Trophoblast cell (in vitro differentiated cells and primary cell): ENCODE results near the gene MIEF2.

ENCODE experiments used
- DNase-seq, 2 donors: peaks; one replicate each; pipeline ENCODE4 v3.0.0-alpha.2; 2016
- H2AFZ ChIP-seq: 2 replicates; pipeline ENCODE4 v1.6.1; 2013; ENCODE audit warnings: low read length, moderate library complexity, mild to moderate bottlenecking; ENCODE audit not compliant: insufficient read depth, poor library complexity
- H2AK5ac ChIP-seq: 2 replicates; pipeline ENCODE4 v1.6.1; 2013; ENCODE audit warnings: mild to moderate bottlenecking, low read length
- H2BK120ac ChIP-seq: 2 replicates; pipeline ENCODE4 v1.6.1; 2013; ENCODE audit warnings: low read length, mild to moderate bottlenecking, moderate library complexity; ENCODE audit not compliant: insufficient read depth, poor library complexity
- H2BK12ac ChIP-seq: 2 replicates; pipeline ENCODE4 v1.6.1; 2013; ENCODE audit warnings: mild to moderate bottlenecking, low read length, moderate library complexity
- H2BK5ac ChIP-seq: 2 replicates; pipeline ENCODE4 v1.6.1; 2013; ENCODE audit warnings: low read length, low read depth, moderate library complexity, mild to moderate bottlenecking; ENCODE audit not compliant: poor library complexity
- H3K14ac ChIP-seq: 2 replicates; pipeline ENCODE4 v1.6.1; 2013; ENCODE audit warnings: mild to moderate bottlenecking, low read length
- H3K18ac ChIP-seq: 2 replicates; pipeline ENCODE4 v1.6.1; 2013; ENCODE audit warnings: mild to moderate bottlenecking, low read length
- H3K23ac ChIP-seq: 2 replicates; pipeline ENCODE4 v1.6.1; 2013; ENCODE audit warnings: low read length
- H3K27ac ChIP-seq: 2 replicates; pipeline ENCODE4 v1.5.1; 2013; ENCODE audit warnings: low read depth, mild to moderate bottlenecking, inconsistent platforms, low read length, moderate library complexity
- H3K27me3 ChIP-seq: 2 replicates; pipeline ENCODE4 v1.6.1; 2013; ENCODE audit warnings: inconsistent platforms, mild to moderate bottlenecking, low read length, moderate library complexity; ENCODE audit not compliant: insufficient read depth
- H3K36me3 ChIP-seq, 2 experiments: 1 replicate in 1 of 2; 2 replicates in 1 of 2; pipeline ENCODE4 v1.6.1; 2013; ENCODE audit warnings: low read length in 2 of 2, mild to moderate bottlenecking in 2 of 2, moderate library complexity in 1 of 2; ENCODE audit not compliant: insufficient read depth in 2 of 2, control insufficient read depth in 1 of 2
- H3K4ac ChIP-seq: 2 replicates; pipeline ENCODE4 v1.6.1; 2013; ENCODE audit warnings: low read depth, mild to moderate bottlenecking, low read length, moderate library complexity
- H3K4me1 ChIP-seq, 2 experiments: 1 replicate in 1 of 2; 2 replicates in 1 of 2; pipeline ENCODE4 v1.6.1; 2013; ENCODE audit warnings: low read length in 2 of 2, mild to moderate bottlenecking in 2 of 2, moderate library complexity in 1 of 2; ENCODE audit not compliant: insufficient read depth in 2 of 2, control insufficient read depth in 1 of 2
- H3K4me2 ChIP-seq: 2 replicates; pipeline ENCODE4 v1.6.1; 2013; ENCODE audit warnings: inconsistent platforms, mild to moderate bottlenecking, low read length, moderate library complexity
- H3K4me3 ChIP-seq: 2 replicates; pipeline ENCODE4 v1.5.1; 2013; ENCODE audit warnings: mild to moderate bottlenecking, low read depth, low read length, inconsistent platforms
- H3K79me1 ChIP-seq: one replicate; pipeline ENCODE4 v1.6.1; 2013; ENCODE audit warnings: low read length
- H3K79me2 ChIP-seq: 2 replicates; pipeline ENCODE4 v1.6.1; 2013; ENCODE audit warnings: low read length, mild to moderate bottlenecking; ENCODE audit not compliant: control insufficient read depth, insufficient read depth, poor library complexity
- H3K9ac ChIP-seq: 2 replicates; pipeline ENCODE4 v1.6.1; 2013; ENCODE audit warnings: mild to moderate bottlenecking, low read length
- H3K9me3 ChIP-seq: 2 replicates; pipeline ENCODE4 v1.6.1; 2013; ENCODE audit warnings: low read depth, mild to moderate bottlenecking, control low read depth, inconsistent platforms, low read length; ENCODE audit not compliant: insufficient read depth
- H4K12ac ChIP-seq: 2 replicates; pipeline ENCODE4 v1.6.1; 2013; ENCODE audit warnings: low read depth, mild to moderate bottlenecking, low read length, moderate library complexity
- H4K8ac ChIP-seq: 2 replicates; pipeline ENCODE4 v1.6.1; 2013; ENCODE audit warnings: low read depth, mild to moderate bottlenecking, low read length, moderate library complexity
- H4K91ac ChIP-seq: one replicate; pipeline ENCODE4 v1.6.1; 2013; ENCODE audit warnings: low read depth, mild to moderate bottlenecking, low read length, moderate library complexity
- WGBS: extraction: QIAGEN DNeasy Blood & Tissue Kit; methylation state at CpG from one replicate; pipeline ENCODE4 v1.1.7; 2013; ENCODE audit warnings: missing lambda C conversion rate; ENCODE audit not compliant: insufficient read length, insufficient coverage; ENCODE audit errors: extremely low coverage; 5-methylcytosine and 5-hydroxymethylcytosine counted together

MIEF2 gene

DNA sequence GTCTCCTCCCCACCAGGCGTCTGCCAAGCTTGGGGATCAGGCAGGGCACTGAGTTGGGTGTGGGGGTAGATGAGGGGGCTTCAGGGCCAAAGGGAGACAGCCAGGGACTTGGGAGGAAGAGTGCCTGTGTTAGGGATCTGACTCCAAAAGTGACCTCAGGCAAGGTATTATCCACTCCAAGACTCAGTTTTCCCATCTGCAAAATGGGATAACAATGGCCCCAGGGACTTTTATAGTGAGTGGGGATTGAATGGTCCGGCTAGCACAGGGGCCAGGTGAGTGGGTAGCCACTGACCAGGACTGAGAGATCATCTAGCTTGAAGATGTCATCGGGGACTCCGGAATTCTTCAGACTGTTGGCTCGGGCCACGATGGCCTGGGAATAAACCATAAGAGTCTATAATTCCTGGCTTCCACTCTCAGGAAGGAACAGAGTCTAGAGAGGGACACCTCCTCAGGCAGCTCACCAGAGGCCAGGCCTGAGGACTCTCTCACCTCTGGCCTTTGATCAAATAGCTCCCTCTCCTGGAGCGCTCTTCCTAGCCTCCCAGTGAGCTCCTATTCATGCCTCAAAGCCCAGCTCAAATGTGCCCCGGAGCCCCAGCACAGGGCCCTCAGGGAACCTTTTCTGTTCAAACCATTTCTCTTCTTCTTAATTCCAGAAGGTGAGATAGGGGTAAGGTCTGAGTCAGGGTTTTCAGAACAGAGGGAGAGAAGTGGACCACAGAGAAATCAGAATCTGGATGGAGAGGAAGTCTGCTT lies 5.4 kb upstream of the MIEF2 start:
- no peak overlapping the region for H3K4ac ChIP-seq
- no peak overlapping the region for H3K23ac ChIP-seq
- peaks cover 64 to 65% of the 10 kb centered on the region in 2 experiments for H3K36me3 ChIP-seq
- no peak overlapping the region for H4K91ac ChIP-seq
- H2BK120ac ChIP-seq = no peak overlapping the region
- H3K4me2 ChIP-seq = no peak overlapping the region
- H3K79me2 ChIP-seq = peaks cover 12% of the 10 kb centered on the region
- H4K12ac ChIP-seq = no peak overlapping the region
- no CpG with 5 or more reads among the region's 8 CpGs for WGBS
- H3K9me3 ChIP-seq = no peaks in the 10 kb centered on the region
- H2AK5ac ChIP-seq = no peak overlapping the region
- H3K14ac ChIP-seq = no peak overlapping the region
- no peak overlapping the region for H4K8ac ChIP-seq
- H3K27ac ChIP-seq = no peak overlapping the region
- H3K27me3 ChIP-seq = no peaks in the 10 kb centered on the region
- no peak overlapping the region for H2BK5ac ChIP-seq
- H2AFZ ChIP-seq = no peak overlapping the region
- peaks cover 9% of the 10 kb centered on the region for H3K79me1 ChIP-seq
- no peak overlapping the region for H3K4me3 ChIP-seq
- H3K4me1 ChIP-seq = peaks cover 20% of the 10 kb centered on the region in 2 experiments
- no peak overlapping the region for H2BK12ac ChIP-seq
- no peak overlapping the region for H3K18ac ChIP-seq
- H3K9ac ChIP-seq = no peak overlapping the region
- peak in 1 of 2 donors; percentile 5 for DNase-seq

DNA sequence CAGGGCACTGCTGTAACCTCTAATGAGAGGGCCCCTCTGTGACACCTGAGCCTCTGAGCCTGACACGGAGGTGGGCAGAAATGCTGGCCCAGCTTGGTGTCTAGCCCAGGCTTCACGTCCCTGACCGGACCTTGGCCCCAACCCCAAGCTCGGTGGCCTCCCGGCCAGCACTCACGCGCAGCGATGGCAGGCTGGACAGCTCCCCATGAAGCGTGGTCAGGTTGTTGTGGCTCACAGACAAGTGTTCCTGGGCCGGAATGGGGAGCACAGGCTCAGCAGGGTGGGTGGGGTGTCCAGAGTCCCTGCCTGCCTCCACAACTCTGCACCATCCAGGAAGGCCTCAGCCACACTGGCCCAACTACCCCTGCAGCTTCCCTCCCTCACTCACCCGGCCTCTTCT lies 4.1 kb upstream of the MIEF2 start:
- no peak for DNase-seq
- Histone ChIP-seq H2BK120ac (no peak overlapping the region), H3K23ac (no peak overlapping the region), H2AK5ac (no peak overlapping the region), H3K14ac (no peak overlapping the region), H2AFZ (no peak overlapping the region), H3K27me3 (no peaks in the 10 kb centered on the region), H2BK5ac (no peak overlapping the region), H3K4me3 (no peak overlapping the region), H3K4me2 (peak overlapping the region; percentile 80), H3K18ac (no peak overlapping the region), H3K79me2 (peaks cover 17% of the 10 kb centered on the region), H4K8ac (no peak overlapping the region), H3K9ac (no peak overlapping the region), H3K4me1 (peaks cover 22 to 23% of the 10 kb centered on the region in 2 experiments), H3K27ac (no peak overlapping the region), H3K79me1 (peaks cover 16% of the 10 kb centered on the region), H3K4ac (no peak overlapping the region), H2BK12ac (no peak overlapping the region), H4K12ac (no peak overlapping the region), H3K36me3 (peaks cover 51 to 54% of the 10 kb centered on the region in 2 experiments), H4K91ac (no peak overlapping the region), H3K9me3 (no peaks in the 10 kb centered on the region)
- no CpG with 5 or more reads among the region's 11 CpGs for WGBS

DNA sequence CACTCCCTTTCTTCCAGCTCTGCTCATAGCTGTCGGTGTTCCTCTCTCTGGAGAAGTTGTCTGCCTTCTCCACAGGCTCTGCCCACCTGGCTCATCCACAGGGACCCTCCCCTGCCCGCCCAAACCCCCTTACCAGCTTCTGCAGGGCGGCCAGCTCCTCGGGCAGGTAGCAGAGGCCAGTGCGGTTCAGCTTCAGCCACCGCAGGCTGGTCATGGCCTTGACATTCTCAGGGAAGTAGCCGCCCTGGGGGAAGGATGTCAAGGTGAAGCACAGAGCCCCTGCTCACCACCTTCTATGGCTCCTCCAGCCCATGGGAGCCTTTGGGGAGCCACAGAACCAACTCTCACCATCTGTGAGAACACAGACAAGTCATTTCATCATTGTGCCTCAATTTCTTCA lies 3.7 kb upstream of the MIEF2 start:
- H4K91ac ChIP-seq = no peak overlapping the region
- H2AK5ac ChIP-seq = no peak overlapping the region
- no peak overlapping the region for H3K23ac ChIP-seq
- no peak for DNase-seq
- H4K12ac ChIP-seq = no peak overlapping the region
- peak overlapping the region; percentile 30 for H3K4ac ChIP-seq
- peaks cover 19% of the 10 kb centered on the region for H3K79me2 ChIP-seq
- no peak overlapping the region for H2BK120ac ChIP-seq
- H4K8ac ChIP-seq = no peak overlapping the region
- H3K4me1 ChIP-seq = peaks cover 26 to 27% of the 10 kb centered on the region in 2 experiments
- H2BK5ac ChIP-seq = no peak overlapping the region
- WGBS = no CpG with 5 or more reads among the region's 7 CpGs
- no peak overlapping the region for H2BK12ac ChIP-seq
- peak overlapping the region; percentile 80 for H3K4me2 ChIP-seq
- no peak overlapping the region for H2AFZ ChIP-seq
- H3K9ac ChIP-seq = no peak overlapping the region
- no peak overlapping the region for H3K27ac ChIP-seq
- H3K79me1 ChIP-seq = peaks cover 16% of the 10 kb centered on the region
- H3K27me3 ChIP-seq = no peaks in the 10 kb centered on the region
- no peak overlapping the region for H3K4me3 ChIP-seq
- H3K18ac ChIP-seq = no peak overlapping the region
- peaks cover 47 to 49% of the 10 kb centered on the region in 2 experiments for H3K36me3 ChIP-seq
- H3K9me3 ChIP-seq = no peaks in the 10 kb centered on the region
- H3K14ac ChIP-seq = no peak overlapping the region

DNA sequence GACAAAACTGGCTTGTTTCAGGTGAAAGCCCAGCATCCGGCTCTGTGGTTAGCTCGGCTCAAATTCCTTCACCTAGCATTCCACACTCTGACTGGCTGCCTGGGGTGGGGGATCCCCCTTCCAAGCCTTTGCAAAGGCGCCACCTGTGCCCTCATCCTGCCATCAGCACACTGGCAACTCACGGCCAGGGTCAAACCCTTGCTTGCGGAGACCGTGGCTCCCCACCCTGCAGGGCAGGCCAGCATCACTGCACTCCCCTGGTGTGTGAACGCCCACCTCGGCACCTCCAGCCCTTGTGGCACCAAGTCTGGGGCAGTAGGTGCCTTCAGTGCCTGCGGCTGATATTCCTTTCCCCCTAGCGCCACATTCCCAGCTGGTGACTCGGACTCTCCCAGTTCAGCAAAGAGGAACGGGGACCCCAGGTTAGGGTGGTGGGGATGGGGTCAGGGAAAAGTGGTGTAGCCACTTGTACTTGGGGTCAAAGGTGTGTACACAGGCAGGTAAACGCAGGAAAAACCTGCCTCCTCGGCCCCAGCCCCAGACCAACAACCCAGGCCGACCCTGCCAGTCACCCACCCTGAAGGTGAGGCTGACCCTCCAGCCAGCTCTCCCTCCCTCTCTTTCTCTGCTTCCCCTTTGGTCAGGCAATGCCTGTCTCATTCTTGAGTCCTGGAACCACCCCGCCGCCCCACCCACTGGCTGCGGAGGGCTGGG lies 3.0 kb upstream of the MIEF2 start:
- H3K79me1 ChIP-seq = peaks cover 16% of the 10 kb centered on the region
- no peak overlapping the region for H2BK5ac ChIP-seq
- peak overlapping the region; percentile 12 for H2AFZ ChIP-seq
- H3K18ac ChIP-seq = peak overlapping the region; percentile 95
- peak overlapping the region; percentile 65 for H3K27ac ChIP-seq
- WGBS = no CpG with 5 or more reads among the region's 18 CpGs
- H3K79me2 ChIP-seq = peaks cover 19% of the 10 kb centered on the region
- H3K4me2 ChIP-seq = peak overlapping the region; percentile 80
- H3K4me1 ChIP-seq = peaks cover 30 to 31% of the 10 kb centered on the region in 2 experiments
- H2BK12ac ChIP-seq = no peak overlapping the region
- H4K91ac ChIP-seq = peak overlapping the region; percentile 93
- H4K8ac ChIP-seq = no peak overlapping the region
- no peak overlapping the region for H2BK120ac ChIP-seq
- H3K36me3 ChIP-seq = peaks cover 40 to 43% of the 10 kb centered on the region in 2 experiments
- H3K4me3 ChIP-seq = peak overlapping the region; percentile 92
- H3K9me3 ChIP-seq = no peaks in the 10 kb centered on the region
- H3K9ac ChIP-seq = peak overlapping the region; percentile 24
- H2AK5ac ChIP-seq = peak overlapping the region; percentile 15
- H3K4ac ChIP-seq = peak overlapping the region; percentile 83
- peak in 1 of 2 donors; percentile 25 for DNase-seq
- H4K12ac ChIP-seq = peak overlapping the region; percentile 5
- peak overlapping the region; percentile 93 for H3K14ac ChIP-seq
- no peak overlapping the region for H3K23ac ChIP-seq
- no peaks in the 10 kb centered on the region for H3K27me3 ChIP-seq
